Right hindlimb (tissue), 1 donor: ENCODE measurements around the gene KMT5C.

Experiments
- DNase-seq: peaks from one replicate; pipeline ENCODE4 v3.0.0-alpha.2; 2018

The KMT5C gene

DNA sequence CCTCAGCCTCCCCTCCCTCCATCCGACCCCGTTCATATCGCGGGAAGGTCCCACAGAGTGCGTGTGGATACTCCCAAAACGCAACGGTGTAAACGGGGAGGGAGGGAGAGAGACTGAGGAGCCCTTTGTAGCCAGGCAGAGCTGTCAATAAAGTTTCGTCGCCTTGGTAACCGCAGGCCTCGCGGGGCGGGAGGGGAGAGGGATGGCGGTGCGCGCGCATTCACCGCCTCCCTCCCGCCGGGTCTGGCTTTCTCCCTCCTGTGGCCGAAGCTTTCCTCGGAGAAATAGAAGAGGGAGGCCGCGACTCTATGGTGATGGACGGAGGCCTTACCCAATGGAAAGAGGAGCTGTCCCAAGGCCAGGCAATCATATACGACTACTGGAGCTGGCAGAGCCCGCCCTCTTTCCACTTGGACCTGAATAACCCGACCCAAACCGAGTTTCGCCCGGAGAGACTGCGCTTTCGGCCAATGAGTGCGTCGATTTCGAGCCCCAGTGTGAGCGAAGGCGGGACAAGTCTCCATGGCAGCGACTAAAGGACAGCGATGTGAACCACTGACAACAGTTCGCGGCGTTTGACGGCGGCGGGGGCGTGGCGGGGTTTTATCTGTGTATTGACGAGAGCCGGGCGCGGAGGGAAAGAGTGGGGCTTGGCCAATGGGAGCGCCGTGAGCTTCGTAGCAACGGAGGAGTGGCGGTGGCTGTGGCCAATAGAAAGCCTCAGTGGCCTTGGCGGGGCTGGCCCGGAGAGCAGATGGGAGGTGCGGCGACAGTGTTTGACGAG, at the start of gene KMT5C:
Gene KMT5C, plus strand, starts transcription at position 772 of the 784 bp plus-strand sequence. CDS start 2,061 bp downstream, outside the sequence.
- peak; percentile 100 for DNase-seq

DNA sequence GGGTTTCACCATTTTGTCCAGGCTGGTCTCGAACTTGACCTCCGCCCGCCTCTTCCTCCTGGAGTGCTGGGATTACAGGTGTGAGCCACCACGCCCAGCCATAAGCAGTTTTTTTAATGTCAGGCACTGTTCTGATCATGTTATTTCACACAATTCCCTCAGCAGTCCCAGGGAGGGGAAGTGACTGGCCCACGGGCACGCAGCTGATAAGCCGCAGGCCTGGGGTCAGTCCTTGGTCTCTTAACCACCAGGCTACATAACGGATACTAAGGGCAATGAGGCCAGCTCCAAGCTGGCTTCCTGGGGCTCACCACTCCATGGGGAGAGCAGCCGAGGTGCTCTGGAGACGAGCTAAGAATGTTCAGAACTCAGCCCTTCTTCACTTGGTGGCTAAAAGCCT, 42.4 kb upstream of the KMT5C start:
- DNase-seq: no peak

GRCh38 chr19:55299991-55300390, 39.7 kb upstream of the KMT5C start:
- peak; percentile 12 for DNase-seq

DNA sequence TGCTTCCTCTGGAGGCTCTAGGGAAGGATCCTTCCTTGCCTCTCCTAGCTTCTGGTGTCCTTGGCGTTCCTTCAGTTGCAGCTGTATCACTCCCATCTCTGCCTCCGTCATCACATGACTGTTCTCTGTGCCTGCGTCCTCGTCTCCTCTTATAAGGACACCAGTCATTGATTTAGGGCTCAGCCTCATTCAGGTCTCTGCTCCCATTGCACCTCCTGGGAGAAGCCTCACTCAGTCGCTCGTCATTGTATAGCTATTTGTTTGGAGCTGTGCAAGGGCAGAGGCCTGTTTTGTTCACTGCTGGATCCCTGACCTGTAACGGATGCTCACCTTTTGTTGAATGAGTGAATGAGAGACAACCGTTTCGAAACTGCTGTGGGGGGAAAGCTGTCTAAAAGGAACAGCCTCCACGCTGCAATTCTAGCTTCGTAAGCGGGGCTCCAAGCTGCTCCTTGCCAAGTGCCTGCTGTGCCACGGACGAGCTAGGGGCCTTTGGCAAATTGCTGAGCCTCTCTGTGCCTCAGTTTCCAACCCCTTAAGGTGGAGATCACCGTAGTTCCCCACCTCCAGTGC, 38.7 kb upstream of the KMT5C start:
- DNase-seq: peak; percentile 11

DNA sequence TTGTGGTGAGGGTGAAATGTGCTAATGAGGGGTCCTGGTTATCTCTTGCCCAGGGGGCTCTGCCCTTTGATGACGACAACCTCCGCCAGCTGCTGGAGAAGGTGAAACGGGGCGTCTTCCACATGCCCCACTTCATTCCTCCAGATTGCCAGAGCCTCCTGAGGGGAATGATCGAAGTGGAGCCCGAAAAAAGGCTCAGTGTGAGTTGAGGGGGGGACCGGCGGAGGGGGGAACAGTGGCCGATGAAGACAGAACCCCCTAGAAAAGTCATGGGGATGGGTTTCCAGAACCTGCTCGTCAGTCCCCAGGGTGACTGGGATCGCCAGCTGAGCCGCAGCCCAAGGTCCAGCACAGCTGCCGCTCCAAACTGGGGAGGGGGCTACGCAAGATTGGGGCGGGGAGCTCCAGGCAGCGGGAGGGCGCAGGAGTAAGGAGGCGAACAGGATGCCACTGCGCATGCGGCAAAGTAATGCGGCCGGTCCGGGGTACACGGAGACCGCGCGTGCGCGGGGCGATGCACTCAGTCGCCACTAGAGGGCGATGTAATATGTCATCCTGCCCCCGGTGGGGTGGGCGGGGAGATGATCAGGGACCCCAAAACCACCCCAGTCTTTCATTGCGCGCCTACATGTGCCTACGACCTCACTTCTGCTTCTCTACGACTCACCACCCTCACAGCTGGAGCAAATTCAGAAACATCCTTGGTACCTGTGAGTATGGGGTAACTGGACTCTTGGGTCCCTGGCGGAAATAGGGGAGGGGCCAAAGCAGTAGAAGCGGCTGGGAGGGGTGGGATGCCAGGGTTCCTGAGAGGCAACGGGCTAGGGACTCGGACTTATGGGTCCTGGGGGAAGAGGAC, 38.0 kb upstream of the KMT5C start:
- DNase-seq: peak; percentile 93

- no peak for DNase-seq
These were observed 37.4 kb upstream of the KMT5C start for GRCh38 chr19:55302318-55302703.

DNA sequence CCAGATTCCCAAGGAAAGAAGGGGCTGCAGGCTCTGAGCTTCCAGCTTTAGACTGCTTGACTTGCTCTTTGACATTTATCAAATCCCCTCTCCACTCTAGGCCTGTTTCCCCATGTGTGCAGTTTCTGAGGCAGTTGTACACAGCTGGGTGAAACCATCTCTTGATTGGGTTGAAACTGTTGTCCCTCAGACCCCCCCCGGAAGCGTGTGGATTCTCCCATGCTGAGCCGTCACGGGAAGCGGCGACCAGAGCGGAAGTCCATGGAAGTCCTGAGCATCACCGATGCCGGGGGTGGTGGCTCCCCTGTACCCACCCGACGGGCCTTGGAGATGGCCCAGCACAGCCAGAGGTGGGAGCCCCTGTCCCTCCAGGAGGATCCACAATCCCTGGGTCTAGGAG, 36.2 kb upstream of the KMT5C start:
- DNase-seq: peak; percentile 9

DNA sequence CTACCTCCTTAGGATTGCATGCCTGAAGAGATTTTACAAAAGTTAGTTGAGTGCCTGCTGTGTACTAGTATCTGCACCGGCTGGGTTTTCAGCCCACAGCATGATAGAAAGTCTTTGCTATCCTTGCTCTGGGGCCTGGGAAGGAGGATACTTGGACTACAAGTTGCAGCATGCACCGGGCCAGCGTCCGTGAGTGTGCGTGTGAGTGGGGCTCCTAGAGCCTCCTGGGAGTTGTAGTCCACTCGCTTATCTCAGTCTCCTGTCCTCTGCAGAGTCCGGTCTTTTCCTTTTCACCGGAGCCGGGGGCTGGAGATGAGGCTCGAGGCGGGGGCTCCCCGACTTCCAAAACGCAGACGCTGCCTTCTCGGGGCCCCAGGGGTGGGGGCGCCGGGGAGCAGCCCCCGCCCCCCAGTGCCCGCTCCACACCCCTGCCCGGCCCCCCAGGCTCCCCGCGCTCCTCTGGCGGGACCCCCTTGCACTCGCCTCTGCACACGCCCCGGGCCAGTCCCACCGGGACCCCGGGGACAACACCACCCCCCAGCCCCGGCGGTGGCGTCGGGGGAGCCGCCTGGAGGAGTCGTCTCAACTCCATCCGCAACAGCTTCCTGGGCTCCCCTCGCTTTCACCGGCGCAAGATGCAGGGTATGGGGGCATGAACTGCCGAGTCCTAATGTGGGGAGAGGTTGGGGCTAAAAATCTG, 35.2 kb upstream of the KMT5C start:
- peak; percentile 42 for DNase-seq

DNA sequence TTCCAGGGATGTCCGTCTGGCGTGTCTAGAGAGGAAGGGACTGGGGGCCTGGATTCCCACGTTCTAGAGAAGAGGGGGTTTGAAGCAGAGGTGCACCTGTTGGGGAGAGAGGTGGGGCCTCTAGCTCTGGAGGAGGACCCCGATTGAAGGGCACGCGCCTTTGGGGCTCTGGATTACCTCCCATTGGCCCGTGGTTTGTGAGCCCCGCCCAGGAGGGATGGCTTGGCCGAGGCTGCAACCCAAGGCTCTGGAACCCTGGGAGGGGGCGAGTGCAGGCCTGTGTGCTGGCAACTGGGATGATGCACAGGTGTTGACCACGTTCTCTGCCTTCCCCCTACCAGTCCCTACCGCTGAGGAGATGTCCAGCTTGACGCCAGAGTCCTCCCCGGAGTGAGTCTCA, 34.7 kb upstream of the KMT5C start:
- peak; percentile 10 for DNase-seq

DNA sequence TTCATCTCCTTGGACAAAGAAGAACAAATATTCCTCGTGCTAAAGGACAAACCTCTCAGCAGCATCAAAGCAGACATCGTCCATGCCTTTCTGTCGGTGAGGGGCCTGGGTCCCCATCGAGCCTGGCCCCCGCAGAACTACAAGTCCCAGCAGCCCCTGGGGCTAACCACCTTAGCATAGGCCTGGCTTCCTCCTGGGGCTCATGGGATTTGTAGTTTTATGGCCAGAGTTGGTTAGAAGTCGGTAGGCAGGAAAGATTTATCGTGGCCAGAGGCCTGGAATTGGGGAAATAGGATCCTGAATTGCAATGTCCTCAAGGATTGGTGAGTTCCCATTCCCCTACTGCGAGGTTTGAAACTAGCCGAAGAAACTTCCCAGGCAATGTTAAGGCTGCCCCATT, 34.2 kb upstream of the KMT5C start:
- peak; percentile 36 for DNase-seq

DNA sequence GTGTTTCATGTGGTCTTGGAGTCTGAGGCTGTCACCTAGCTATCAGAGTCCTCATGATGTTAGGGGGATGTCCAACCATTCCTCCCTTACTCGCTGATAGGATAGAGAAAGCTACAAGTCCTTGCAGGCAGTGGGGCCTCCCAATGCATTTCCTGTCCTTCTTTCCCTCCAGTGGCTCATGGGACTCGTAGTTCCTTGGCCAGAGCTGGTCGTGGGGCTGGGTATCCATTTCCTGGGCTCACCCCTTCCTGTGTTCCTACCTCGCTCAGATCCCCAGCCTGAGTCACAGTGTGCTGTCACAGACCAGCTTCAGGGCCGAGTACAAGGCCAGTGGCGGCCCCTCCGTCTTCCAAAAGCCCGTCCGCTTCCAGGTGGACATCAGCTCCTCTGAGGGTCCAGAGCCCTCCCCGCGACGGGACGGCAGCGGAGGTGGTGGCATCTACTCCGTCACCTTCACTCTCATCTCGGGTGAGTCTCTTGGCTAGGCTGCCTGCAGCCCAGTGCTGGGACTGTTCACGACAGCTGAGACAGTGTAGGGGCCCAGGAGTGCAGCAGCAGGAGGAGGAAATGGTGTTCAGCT, 33.6 kb upstream of the KMT5C start:
- DNase-seq: peak; percentile 12

- no peak for DNase-seq
These were observed 33.0 kb upstream of the KMT5C start for GRCh38 chr19:55306712-55307111.

DNA sequence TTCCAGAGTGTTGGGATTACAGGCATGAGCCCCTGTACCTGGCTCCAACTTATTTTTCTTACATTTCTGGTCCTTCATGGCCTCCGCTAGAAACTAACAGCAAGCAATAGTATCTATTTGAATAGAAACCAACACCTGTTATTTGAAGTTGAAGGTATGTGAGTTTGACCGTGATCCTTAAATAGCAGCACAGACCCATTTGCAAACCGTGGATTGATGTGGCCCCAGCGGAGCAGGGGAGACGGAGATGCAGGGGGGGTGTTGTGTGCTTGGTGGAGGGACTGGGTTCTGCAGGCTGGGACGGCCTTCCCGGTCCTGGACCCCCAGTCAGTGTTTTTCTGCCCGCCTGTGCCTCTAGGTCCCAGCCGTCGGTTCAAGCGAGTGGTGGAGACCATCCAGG, 31.4 kb upstream of the KMT5C start:
- no peak for DNase-seq

GRCh38 chr19:55309448-55309847, 30.2 kb upstream of the KMT5C start:
- no peak for DNase-seq

DNA sequence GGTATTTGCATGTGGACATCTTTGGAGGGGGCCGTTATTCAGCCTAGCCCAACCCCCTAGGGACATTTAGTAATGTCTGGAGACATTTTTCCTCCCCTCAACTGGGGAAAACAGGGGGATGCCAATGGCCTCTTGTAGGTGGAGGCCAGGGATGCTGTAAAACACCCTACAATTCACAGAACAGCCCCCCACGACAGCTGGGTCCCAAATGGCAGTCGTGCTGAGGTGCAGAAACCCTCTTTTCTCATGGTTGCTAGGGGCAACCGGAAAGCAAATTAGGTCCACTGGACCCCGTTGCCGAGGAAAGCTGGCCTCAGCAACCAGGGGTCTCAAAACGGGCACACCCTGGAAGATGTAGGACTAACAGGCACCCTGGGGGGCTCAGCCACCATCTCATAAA, 29.2 kb upstream of the KMT5C start:
- no peak for DNase-seq

DNA sequence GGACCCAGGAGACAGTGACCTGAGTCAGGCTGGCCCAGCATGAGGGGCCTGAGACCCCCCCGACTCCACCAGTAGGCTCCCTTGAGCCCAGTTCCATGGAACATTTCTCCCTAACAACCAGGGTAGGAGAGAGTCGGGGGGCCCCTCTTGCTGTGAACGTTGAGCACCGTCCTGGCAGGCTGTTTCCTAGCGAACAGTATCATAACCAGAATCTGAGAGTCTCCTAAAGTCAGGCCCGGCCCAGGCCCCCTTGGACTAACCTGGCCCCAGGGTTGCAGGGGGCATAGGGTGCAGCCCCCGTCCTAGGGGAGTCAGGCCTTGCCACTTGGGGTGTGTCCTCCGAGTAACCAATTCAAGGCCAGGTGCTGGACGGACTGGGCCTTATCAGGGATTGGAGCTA, 28.3 kb upstream of the KMT5C start:
- no peak for DNase-seq

- no peak for DNase-seq
These were observed 27.9 kb upstream of the KMT5C start for GRCh38 chr19:55311797-55312196.

GRCh38 chr19:55312621-55313512, 26.8 kb upstream of the KMT5C start:
- DNase-seq: no peak

GRCh38 chr19:55314396-55314795, 25.3 kb upstream of the KMT5C start:
- no peak for DNase-seq

DNA sequence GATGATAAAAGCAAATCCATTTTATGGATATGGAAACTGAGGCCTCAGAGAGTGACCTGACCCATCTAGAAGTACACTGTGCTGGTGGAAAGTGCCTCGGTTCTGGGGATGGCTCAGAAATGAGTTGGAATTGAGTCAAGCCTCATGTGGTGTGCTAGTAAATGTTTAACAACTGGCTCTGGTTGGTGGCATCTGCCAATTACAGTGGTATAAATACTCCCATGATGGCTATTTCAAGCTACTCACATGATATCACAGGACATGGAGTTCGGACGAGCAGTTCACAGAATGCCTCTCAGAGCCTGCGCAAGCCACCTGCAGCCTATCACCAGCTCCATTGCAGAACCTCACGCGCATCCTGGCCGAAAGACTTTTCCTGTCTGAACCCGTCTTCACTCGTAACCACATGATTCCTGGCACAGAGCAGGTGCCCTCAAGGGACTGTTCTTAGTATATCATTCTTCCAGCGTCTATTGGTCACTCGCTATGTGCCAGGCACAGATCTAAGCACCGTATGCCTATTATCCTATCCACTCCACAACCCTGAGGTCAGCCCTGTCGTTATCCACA, 23.6 kb upstream of the KMT5C start:
- no peak for DNase-seq

DNA sequence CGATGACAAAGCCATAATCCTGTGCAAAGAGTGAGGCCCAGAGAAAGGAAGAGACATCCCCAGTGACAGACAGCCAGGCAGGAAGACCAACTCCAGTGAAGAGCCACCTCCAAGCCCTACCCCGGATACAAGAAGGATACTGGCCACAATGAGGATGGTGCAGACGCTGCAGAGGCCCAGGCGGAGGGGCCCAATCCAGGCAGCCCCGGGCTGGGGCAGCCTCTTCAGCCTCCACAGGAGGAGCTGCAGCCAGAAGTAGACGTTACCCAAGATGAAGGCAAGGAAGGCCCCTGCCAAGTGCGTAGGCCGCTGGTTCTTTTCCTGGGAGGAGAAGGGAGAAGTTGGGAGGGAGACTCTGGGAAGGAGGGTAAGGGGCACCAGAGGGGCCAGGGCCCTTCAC, 23.0 kb upstream of the KMT5C start:
- DNase-seq: no peak
